HG03108 (cell line): ENCODE results near the gene IRX3.

Experiments used
- ATAC-seq: cut with Tn5 transposase; IDR thresholded peaks from one replicate; pipeline ENCODE4 v1.9.1; 2021; ENCODE audit warnings: moderate library complexity; ENCODE audit not compliant: unreplicated experiment

IRX3 gene

GRCh38 chr16:54240271-54241129 lies 46.1 kb downstream of the IRX3 start:
- ATAC-seq = no peak

DNA sequence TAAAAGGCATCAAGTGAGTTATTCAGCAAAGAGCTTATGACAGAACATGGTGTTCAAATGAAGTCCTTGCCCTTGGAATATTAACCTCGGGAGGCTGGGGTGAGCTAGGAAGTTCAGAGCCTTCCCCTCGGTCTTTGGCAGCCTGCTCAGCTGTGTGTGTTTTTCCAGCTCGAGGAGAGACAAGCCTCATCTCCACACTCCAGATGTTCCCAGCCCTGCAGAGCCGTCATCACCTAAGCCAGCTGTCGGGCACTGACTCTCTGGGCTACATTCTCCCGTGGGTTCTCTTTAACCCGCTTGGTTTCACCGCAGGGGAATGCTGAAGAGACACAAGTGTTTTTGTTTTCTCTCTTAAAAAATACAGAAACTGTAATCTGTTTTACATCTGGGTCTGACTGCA lies 47.1 kb downstream of the IRX3 start:
- ATAC-seq = no peak

- ATAC-seq = no peak
Observed at GRCh38 chr16:54236773-54237172, 49.8 kb downstream of the IRX3 start.

DNA sequence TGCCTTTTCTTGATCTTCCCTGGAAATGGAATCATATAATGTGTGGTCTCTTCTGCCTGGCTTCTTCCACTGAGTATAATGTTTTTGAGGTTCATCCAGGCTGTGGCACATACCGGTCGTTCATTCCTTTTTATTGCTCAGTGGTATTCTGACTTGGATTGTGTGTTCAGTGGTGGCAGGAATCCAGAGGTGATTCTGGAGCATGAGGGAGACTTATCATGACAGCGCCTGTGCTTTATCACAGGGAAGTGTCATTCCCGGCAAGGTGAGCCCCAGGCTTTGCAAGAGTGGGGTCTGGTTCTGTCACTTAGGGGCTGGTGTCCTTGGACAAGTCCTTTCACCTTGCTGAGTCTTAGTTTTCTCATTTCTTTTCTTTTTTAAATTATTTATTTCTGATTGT lies 53.0 kb downstream of the IRX3 start:
- no peak for ATAC-seq
